ENCODE data around the gene BMPR1B.

The BMPR1B gene

DNA sequence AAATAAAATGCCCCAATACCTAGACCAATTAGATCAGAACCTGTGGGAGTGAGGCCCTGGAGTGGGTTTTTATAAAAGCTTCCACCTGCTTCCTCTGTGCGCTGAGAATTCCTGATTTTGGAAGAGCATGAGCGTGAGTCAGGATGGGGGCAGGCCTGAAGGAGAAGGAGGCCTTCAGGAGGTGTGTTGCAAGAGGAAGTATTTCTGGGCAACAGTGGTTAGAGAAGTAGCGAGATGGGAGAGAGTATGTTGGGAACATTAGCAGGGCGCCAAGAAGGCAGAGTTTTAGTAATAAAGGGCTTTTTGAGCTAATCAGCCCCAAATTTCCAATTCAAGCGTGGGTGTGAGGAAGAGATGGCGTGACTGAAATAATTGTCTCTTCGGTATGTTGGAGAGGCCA is 441.2 kb downstream of the BMPR1B start:
- no peak for DNase-seq

DNA sequence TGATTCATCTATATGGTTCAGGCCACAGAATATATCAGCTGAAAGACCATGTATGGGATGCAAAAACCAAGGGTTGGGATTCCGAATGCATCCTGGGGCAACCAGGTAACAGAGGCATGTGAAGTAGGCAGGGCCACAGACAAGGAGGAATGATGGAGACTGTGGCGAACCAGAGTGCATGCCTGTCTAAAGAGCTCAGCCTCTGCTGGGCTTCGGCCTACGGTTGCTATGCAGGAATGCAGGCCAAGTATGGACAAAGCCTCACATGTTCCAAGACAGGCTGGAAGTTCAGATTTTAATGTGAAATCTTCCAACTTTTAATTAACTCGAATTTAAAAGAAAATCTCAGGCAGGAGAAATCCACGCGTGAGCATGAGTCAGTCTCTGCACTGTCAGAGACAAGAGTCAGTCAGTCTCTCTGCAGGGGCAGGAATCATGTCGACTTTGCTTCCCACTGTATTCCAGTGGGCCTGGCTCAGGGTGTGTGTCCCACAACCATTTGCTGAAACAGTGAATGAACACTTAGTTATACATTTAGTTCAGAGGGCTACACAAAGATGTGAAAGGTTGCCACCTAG is 446.6 kb downstream of the BMPR1B start:
- no peak for DNase-seq

DNA sequence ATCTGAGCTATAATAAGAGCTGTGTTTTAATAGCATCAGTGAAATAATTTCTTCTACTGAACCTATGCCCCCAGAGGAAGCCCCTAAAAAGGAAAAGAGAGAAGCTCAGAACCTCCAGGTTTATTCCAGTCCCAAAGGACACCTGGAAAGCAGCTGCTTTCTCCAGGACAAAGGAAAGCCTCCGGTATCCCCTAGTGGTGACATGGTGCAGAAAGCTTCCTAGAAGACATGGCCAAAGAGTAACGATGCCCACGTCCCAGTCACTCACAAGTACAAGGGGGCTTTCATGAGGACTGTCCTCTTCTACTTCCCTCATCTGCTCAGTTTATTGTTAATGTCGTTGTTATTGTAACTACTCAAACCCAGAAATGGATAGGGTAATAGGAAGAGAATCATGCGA is 447.1 kb downstream of the BMPR1B start:
- no peak for DNase-seq
